Upper lobe of left lung (tissue), 6 donors: ENCODE data around the gene ACSL5. TPM values are rescaled to one million over a fixed set of nuclear protein-coding genes. Genes with fewer than 3 reads are reported as not detected.
"Not testable (repeated sequence)": the region's sequence is repeated elsewhere in the genome, so short reads cannot be mapped to it uniquely, and the experiment has no call there.

Experiments
- ATAC-seq, 2 donors: fragments of 200-7000 bp; cut with Tn5 transposase; one replicate each; pipeline ENCODE4 v1.9.1; 2022; ENCODE audit warnings: mild to moderate bottlenecking in 2 of 2, moderate library complexity in 2 of 2; ENCODE audit not compliant: low FRiP score in 2 of 2
- DNase-seq, 2 donors: peaks; one replicate each; pipeline ENCODE4 v3.0.0-alpha.2; 2019 to 2020
- H3K27ac ChIP-seq, 4 donors: fragments of 200-600 bp; sonication (generic); one replicate each; pipeline ENCODE4 v1.5.1; 2016 to 2019
- H3K27me3 ChIP-seq, 4 donors: fragments of 200-600 bp; sonication (generic); one replicate each; pipeline ENCODE4 v1.5.1; 2017 to 2019
- H3K36me3 ChIP-seq, 4 donors: fragments of 200-600 bp; sonication (generic); one replicate each; pipeline ENCODE4 v1.5.1; 2016 to 2019
- H3K4me1 ChIP-seq, 4 donors: fragments of 200-600 bp; sonication (generic); one replicate each; pipeline ENCODE4 v1.5.1; 2018 to 2019
- H3K4me3 ChIP-seq, 4 donors: fragments of 200-600 bp; sonication (generic); one replicate each; pipeline ENCODE4 v1.5.1; 2017 to 2019; ENCODE audit warnings: mild to moderate bottlenecking in 2 of 4, moderate library complexity in 1 of 4
- H3K9me3 ChIP-seq, 4 donors: fragments of 200-600 bp; sonication (generic); one replicate each; pipeline ENCODE4 v1.5.1; 2018 to 2019
- EP300 ChIP-seq, 4 donors: sonication (generic); formaldehyde crosslinking; IDR thresholded peaks; one replicate each; pipeline ENCODE4 v1.5.1; 2017; ENCODE audit warnings: antibody characterized with exemption in 4 of 4, control low read depth in 2 of 4
- POLR2A ChIP-seq, 4 donors: fragments of 450-650 bp; IDR thresholded peaks; one replicate each; pipeline ENCODE4 v1.5.1; 2016 to 2017; ENCODE audit warnings: antibody characterized with exemption in 4 of 4, mild to moderate bottlenecking in 2 of 4
- POLR2AphosphoS5 ChIP-seq, 2 donors: sonication (generic); formaldehyde crosslinking; IDR thresholded peaks; one replicate each; pipeline ENCODE4 v1.5.1; 2017; ENCODE audit warnings: antibody characterized with exemption in 2 of 2
- WGBS, 2 donors: methylation state at CpG; one replicate each; pipeline ENCODE4 v1.1.5; 2017 to 2018; 5-methylcytosine and 5-hydroxymethylcytosine counted together
- total RNA-seq, 6 donors: library from RNA; depleted of rRNA in 4 of 6; stranded (reverse); fragments of >200 nt in 4 of 6; gene quantifications; one replicate each; pipeline versions ENCODE4 v1.1.0 to v1.2.1, GENCODE V29; 2016 to 2021
- TF ChIP-seq, protein P1 (sequence below), 6 experiments: fragments of 450-650 bp in 4 of 6; fragments of 200-600 bp in 2 of 6; sonication (generic) in 2 of 6; IDR thresholded peaks; one replicate each; pipeline ENCODE4 v1.5.1; 2016 to 2019; ENCODE audit warnings: antibody characterized with exemption in 6 of 6
- donor health status: DM: no; HTN: no; CAD: no; lungs with moderate emphysema.
- donor health status: DM: no; HTN: yes; CAD: no; lungs with severe emphysema.

Gene ACSL5
- total RNA-seq, 6 donors from 2014 or later, result 33.2 to 73.0 (median 62.0) TPM

GRCh38 chr10:112366992-112367391 lies 6.9 kb upstream of the ACSL5 start:
- Histone ChIP-seq H3K27ac (no peak overlapping the region), H3K4me3 (no peak overlapping the region), H3K36me3 (no peaks in the 10 kb centered on the region), H3K4me1 (peaks cover 13 to 44% (median 23%) of the 10 kb centered on the region in 4 donors), H3K27me3 (no peaks in the 10 kb centered on the region), H3K9me3 (no peaks in the 10 kb centered on the region)
- 60 to 79% methylated on average over 3 of the region's 3 CpGs for whole genome bisulfite sequencing, 2 donors
- ATAC-seq (no peak), DNase-seq (no peak)
- TF ChIP-seq, protein P1, sequence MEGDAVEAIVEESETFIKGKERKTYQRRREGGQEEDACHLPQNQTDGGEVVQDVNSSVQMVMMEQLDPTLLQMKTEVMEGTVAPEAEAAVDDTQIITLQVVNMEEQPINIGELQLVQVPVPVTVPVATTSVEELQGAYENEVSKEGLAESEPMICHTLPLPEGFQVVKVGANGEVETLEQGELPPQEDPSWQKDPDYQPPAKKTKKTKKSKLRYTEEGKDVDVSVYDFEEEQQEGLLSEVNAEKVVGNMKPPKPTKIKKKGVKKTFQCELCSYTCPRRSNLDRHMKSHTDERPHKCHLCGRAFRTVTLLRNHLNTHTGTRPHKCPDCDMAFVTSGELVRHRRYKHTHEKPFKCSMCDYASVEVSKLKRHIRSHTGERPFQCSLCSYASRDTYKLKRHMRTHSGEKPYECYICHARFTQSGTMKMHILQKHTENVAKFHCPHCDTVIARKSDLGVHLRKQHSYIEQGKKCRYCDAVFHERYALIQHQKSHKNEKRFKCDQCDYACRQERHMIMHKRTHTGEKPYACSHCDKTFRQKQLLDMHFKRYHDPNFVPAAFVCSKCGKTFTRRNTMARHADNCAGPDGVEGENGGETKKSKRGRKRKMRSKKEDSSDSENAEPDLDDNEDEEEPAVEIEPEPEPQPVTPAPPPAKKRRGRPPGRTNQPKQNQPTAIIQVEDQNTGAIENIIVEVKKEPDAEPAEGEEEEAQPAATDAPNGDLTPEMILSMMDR (IDR thresholded peaks at IDR 0.05), result no peak
- TF ChIP-seq POLR2AphosphoS5 (IDR thresholded peaks at IDR 0.05) (no peak), POLR2A (IDR thresholded peaks at IDR 0.05) (no peak)

- no peak for ATAC-seq
- no peak for DNase-seq
- Histone ChIP-seq H3K36me3 (no peaks in the 10 kb centered on the region), H3K27ac (no peak overlapping the region), H3K4me3 (no peak overlapping the region), H3K4me1 (peaks cover 8 to 39% (median 18%) of the 10 kb centered on the region in 4 donors), H3K9me3 (no peaks in the 10 kb centered on the region), H3K27me3 (no peaks in the 10 kb centered on the region)
- TF ChIP-seq, protein P1 (IDR thresholded peaks at IDR 0.05), result no peak
- TF ChIP-seq POLR2A (IDR thresholded peaks at IDR 0.05), result no peak
- no peak for TF ChIP-seq POLR2AphosphoS5 (IDR thresholded peaks at IDR 0.05)
- TF ChIP-seq EP300 (IDR thresholded peaks at IDR 0.05), result no peak
- WGBS, 2 donors, result 92 to 100% methylated on average over 3 to 4 of the region's 4 CpGs
These were observed 6.4 kb upstream of the ACSL5 start for GRCh38 chr10:112367516-112367915.

DNA sequence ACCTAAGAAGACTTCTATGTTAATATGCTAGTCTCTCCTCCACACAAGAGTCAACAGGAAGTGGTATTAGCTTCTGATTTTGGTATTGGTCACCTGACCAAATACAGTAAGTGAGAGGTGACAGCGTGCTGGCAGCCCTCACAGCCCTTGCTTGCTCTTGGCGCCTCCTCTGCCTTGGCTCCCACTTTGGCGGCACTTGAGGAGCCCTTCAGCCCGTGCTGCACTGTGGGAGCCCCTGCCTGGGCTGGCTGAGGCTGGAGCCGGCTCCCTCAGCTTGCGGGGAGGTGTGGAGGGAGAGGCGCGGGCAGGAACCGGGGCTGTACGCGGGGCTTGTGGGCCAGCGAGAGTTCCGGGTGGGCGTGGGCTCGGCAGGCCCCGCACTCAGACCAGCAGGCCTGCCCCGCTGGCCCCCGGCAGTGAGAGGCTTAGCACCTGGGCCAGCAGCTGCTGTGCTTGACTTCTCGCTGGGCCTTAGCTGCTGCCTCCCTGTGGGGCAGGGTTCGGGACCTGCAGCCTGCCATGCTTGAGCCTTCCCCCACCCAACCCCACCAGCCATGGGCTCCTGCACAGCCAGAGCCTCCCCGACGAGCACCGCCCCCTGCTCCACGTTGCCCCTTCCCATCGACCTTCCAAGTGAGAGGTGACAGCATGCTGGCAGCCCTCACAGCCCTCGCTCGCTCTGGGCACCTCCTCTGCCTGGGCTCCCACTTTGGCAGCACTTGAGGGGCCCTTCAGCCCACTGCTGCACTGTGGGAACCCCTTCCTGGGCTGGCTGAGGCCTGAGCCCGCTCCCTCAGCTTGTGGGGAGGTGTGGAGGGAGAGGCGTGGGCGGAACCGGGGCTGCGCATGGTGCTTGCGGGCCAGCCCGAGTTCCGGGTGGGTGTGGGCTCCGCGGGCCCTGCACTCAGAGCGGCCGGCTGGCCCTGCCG lies 4.2 kb upstream of the ACSL5 start:
- peaks cover 2 to 34% (median 16%) of the 10 kb centered on the region in 4 donors for H3K4me1 ChIP-seq
- WGBS, 2 donors, result 63 to 88% methylated on average over 27 to 31 of the region's 40 CpGs
- no peaks in the 10 kb centered on the region for H3K9me3 ChIP-seq
- peak in 1 of 2 donors; percentile 55 for TF ChIP-seq POLR2AphosphoS5 (IDR thresholded peaks at IDR 0.05)
- TF ChIP-seq, protein P1 (IDR thresholded peaks at IDR 0.05), result no peak
- peak in 1 of 4 donors; percentile 37 for TF ChIP-seq POLR2A (IDR thresholded peaks at IDR 0.05)
- DNase-seq (peak; percentile 86 to 87), ATAC-seq (peak; percentile 52 to 73)
- H3K36me3 ChIP-seq, result no peaks in the 10 kb centered on the region
- H3K27ac ChIP-seq, result peak overlapping the region in 3 of 4 donors; percentile 50 to 81 (median 72)
- H3K4me3 ChIP-seq, result no peak overlapping the region
- no peaks in the 10 kb centered on the region for H3K27me3 ChIP-seq

DNA sequence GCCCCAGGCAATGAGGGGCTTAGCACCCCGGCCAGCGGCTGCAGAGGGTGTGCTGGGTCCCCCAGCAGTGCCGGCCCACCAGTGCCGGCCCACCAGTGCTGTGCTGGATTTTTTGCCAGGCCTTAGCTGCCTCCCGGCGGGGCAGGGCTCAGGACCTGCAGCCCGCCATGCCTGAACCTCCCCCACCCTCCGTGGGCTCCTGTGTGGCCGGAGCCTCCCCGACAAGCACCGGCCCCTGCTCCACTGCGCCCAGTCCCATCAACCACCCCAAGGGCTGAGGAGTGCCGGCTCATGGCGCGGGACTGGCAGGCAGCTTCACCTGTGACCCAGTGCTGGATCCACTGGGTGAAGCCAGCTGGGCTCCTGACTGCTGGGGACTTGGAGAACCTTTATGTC lies 3.5 kb upstream of the ACSL5 start:
- 100% methylated on average over 3 to 11 of the region's 15 CpGs for WGBS, 2 donors
- peak overlapping the region in 2 of 4 donors; percentile 72 to 81 for H3K27ac ChIP-seq
- no peaks in the 10 kb centered on the region for H3K36me3 ChIP-seq
- no peak for TF ChIP-seq POLR2AphosphoS5 (IDR thresholded peaks at IDR 0.05)
- no peak for TF ChIP-seq EP300 (IDR thresholded peaks at IDR 0.05)
- TF ChIP-seq, protein P1 (IDR thresholded peaks at IDR 0.05), result no peak
- no peak for TF ChIP-seq POLR2A (IDR thresholded peaks at IDR 0.05)
- no peak overlapping the region for H3K4me3 ChIP-seq
- H3K9me3 ChIP-seq, result no peaks in the 10 kb centered on the region
- H3K27me3 ChIP-seq, result no peaks in the 10 kb centered on the region
- ATAC-seq, result no peak
- peak in 1 of 2 donors; percentile 79 for DNase-seq
- H3K4me1 ChIP-seq, result peaks cover 9 to 34% (median 23%) of the 10 kb centered on the region in 4 donors

- peak in 1 of 2 donors; percentile 45 for DNase-seq
- H3K36me3 ChIP-seq, H3K27me3 ChIP-seq, ATAC-seq, H3K4me3 ChIP-seq, H3K27ac ChIP-seq, H3K9me3 ChIP-seq: not testable (repeated sequence)
- peaks cover 11 to 40% (median 24%) of the 10 kb centered on the region in 4 donors for H3K4me1 ChIP-seq
- WGBS, 2 donors, result 94 to 97% methylated on average over 13 of the region's 13 CpGs
These were observed 2.6 kb upstream of the ACSL5 start for GRCh38 chr10:112371326-112371725.

- DNase-seq, H3K27ac ChIP-seq, H3K4me3 ChIP-seq, H3K36me3 ChIP-seq, H3K9me3 ChIP-seq, ATAC-seq, H3K27me3 ChIP-seq: not testable (repeated sequence)
- 93 to 96% methylated on average over 11 of the region's 11 CpGs for WGBS, 2 donors
- peaks cover 15 to 49% (median 32%) of the 10 kb centered on the region in 4 donors for H3K4me1 ChIP-seq
These were observed 1.6 kb upstream of the ACSL5 start for GRCh38 chr10:112372182-112372810.
